ENCODE measurements around the gene SLC25A20.
A peak's percentile ranks its signal among the peaks of the same experiment; 100 is the strongest.
"Not testable (repeated sequence)": the region's sequence is repeated elsewhere in the genome, so short reads cannot be mapped to it uniquely, and the experiment has no call there.

SLC25A20 gene

GRCh38 chr3:48898383-48899234 is at the start of gene SLC25A20:
Gene SLC25A20, minus strand, starts transcription at chr3:48898882. Its CDS starts 88 bp downstream, at chr3:48898794.
- peak; percentile 75 for DNase-seq (ENCODE audit: low spot score)

- DNase-seq (ENCODE audit: low spot score) = no peak
Observed at GRCh38 chr3:48945891-48946549, 47.3 kb upstream of the SLC25A20 start.

GRCh38 chr3:48945432-48945831 is 46.8 kb upstream of the SLC25A20 start:
- no peak for DNase-seq (ENCODE audit: low spot score)

GRCh38 chr3:48938689-48939088 is 40.0 kb upstream of the SLC25A20 start:
- DNase-seq (ENCODE audit: low spot score) = no peak

GRCh38 chr3:48938156-48938555 is 39.5 kb upstream of the SLC25A20 start:
- no peak for DNase-seq (ENCODE audit: low spot score)

GRCh38 chr3:48935530-48935929 is 36.8 kb upstream of the SLC25A20 start:
- no peak for DNase-seq (ENCODE audit: low spot score)

- no peak for DNase-seq (ENCODE audit: low spot score)
Observed at GRCh38 chr3:48934333-48934991, 35.8 kb upstream of the SLC25A20 start.

- no peak for DNase-seq (ENCODE audit: low spot score)
Observed at GRCh38 chr3:48931944-48932580, 33.4 kb upstream of the SLC25A20 start.

GRCh38 chr3:48930590-48930989 is 31.9 kb upstream of the SLC25A20 start:
- no peak for DNase-seq (ENCODE audit: low spot score)

GRCh38 chr3:48929358-48930035 is 30.8 kb upstream of the SLC25A20 start:
- peak; percentile 13 for DNase-seq (ENCODE audit: low spot score)

- no peak for DNase-seq (ENCODE audit: low spot score)
Observed at GRCh38 chr3:48928679-48929078, 30.0 kb upstream of the SLC25A20 start.

GRCh38 chr3:48927928-48928327 is 29.2 kb upstream of the SLC25A20 start:
- DNase-seq (ENCODE audit: low spot score) = no peak

- no peak for DNase-seq (ENCODE audit: low spot score)
Observed at GRCh38 chr3:48926425-48927392, 28.0 kb upstream of the SLC25A20 start.

GRCh38 chr3:48919215-48920138 is 20.8 kb upstream of the SLC25A20 start:
- DNase-seq (ENCODE audit: low spot score) = peak; percentile 21

GRCh38 chr3:48918388-48919214 is 19.9 kb upstream of the SLC25A20 start, which contains the start of gene ARIH2:
Gene ARIH2, plus strand, starts transcription at chr3:48918842. Its CDS starts 8,717 bp downstream, at chr3:48927559.
- peak; percentile 93 for DNase-seq (ENCODE audit: low spot score)

- no peak for DNase-seq (ENCODE audit: low spot score)
Observed at GRCh38 chr3:48915296-48915695, 16.6 kb upstream of the SLC25A20 start.

- DNase-seq (ENCODE audit: low spot score) = not testable (repeated sequence)
Observed at GRCh38 chr3:48907026-48907425, 8.3 kb upstream of the SLC25A20 start.

- no peak for DNase-seq (ENCODE audit: low spot score)
Observed at GRCh38 chr3:48899273-48899672, 591 bp upstream of the SLC25A20 start.

Measured in Ammon's horn (tissue), 1 donor.